ENCODE measurements around the gene ZNF354C. TPM values are rescaled to one million over a fixed set of nuclear protein-coding genes. Genes with fewer than 3 reads are reported as not detected.

Gene ZNF354C
- total RNA-seq, 2 donors from 2014 or later: 3.9 to 4.9 TPM

DNA sequence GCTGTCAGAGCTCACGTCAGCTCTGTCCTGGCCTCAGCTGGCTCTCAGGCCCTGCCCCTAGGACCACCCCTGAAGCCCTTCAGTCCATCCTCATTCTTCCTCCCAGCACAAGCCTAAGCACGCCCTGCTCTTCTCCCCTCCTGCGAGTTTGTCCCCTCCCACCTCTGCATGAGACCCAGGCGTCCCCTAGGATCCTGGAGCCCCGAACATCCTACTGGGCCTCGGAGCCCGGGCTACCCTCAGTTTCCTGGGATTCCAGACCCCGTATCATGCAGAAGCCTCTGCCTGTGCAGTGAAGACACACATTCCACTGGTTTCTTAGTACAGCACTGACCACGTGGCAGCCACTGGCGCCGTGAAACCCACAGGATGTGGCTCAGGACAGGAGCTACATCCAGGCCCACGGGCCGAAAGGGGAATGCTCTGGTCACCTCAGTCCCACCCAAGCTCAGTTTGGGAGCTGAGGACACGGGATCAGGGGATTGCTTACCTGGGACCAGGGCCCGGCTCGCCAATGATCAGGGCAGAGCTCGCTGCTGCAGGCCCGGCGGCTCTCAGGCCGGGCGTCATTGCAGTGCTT is 64.2 kb downstream of the ZNF354C start:
- ATAC-seq (no peak), DNase-seq (no peak)
- intact Hi-C loops (cut with DNase I): no loop called here

DNA sequence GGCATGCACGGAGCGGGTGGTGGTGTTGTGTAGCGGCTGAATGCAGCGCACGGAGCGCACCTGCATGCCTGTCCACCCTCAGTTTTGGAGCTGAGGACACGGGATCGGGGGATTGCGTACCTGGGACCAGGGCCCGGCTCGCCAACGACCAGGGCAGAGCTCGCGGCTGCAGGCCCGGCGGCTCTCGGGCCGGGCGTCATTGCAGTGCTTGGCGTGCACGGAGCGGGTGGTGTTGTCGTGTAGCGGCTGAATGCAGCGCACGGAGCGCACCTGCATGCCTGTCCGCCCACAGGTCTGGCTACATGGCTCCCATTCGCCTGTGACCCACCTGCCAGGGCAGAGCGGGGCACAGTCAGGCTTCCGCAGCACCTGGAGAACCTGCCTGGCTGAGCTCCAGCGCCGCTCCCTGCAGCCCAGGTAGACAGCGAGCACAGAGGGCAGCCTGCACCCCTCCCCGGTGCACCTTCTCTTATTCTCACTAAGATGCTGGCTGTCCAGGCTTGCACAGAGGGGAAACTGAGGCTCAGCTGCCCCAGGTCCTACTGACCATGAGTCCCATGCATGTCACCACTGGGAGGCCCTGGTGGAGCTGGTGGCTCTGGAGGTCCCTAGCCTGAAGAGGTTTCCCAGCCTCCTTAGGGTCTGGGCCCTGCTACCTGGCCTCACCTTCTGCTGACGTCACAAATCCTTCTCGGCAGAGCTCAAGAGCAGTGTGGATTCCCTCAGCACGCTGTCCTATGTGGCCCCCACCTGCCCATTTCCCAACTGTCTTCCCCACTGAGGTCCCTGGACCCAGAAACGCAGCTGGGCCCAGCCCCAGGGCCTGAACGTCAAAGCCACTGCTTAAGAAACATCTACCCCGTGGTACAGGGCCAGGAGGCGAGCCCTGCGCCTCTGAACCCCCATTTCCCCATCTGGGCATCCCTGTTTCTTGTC is 64.9 kb downstream of the ZNF354C start:
- intact Hi-C loops (cut with DNase I): no loop called here
- no peak for DNase-seq
- no peak for ATAC-seq

DNA sequence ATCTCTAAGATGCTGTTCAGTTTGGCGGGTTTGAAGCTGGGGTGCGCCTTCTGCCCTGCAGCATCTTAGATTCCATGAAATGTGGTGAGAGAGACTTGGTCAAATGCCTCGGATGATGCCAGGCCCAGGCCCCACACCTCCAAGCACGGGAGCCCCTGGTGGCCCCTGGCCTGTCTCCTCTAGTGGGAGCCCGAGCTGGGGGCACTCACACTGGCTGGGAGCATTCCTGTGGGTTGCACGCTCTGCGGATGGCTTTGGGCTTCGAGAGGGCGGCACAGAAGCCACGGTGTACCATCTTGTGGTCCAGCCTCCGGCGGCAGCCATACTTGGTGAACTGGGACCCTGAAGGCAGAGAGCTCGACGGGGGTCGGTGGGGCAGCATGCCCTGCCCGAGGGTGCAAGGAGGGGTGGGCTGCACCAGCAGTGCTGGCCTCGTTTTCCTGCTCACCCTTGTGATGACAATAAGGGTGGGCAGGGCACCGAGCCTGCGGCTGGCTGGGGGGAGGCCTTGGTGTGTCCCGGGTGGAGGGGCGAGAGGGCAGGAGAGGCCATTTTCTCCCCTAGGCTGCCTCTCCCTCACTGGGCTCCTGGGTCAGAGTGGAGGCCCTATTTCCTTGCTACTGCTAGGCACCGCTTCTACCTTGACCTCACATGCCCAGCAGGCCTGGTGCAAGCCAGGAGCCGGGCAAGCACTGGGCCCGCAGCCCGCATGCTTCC is 65.8 kb downstream of the ZNF354C start:
- DNase-seq (no peak), ATAC-seq (no peak)
- intact Hi-C loops (cut with DNase I): no loop called here

DNA sequence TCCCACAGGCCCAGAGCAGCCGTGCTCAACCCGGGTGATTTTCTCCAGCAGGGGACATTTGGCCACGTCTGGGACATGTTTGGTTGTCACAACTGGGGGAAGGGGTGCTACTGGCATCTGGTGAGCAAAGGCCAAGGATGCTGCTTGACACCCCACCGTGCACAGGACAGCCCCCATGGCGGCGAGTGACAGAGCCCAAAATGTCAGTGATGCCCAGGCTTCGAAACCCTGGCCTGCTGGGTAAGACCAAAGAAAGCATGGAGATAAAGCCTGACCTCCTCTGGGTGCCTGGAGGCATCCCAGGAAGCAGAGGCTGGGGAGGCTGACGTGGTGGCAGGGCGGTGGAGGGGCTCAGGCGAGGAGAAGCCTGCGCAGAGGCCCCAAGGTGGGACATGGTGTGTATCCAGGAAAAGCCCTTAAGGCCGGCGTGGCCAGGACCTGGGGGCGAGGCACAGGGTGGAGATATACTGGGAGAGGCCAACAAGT is 66.4 kb downstream of the ZNF354C start:
- intact Hi-C loops (cut with DNase I): no loop called here
- DNase-seq (no peak), ATAC-seq (no peak)

DNA sequence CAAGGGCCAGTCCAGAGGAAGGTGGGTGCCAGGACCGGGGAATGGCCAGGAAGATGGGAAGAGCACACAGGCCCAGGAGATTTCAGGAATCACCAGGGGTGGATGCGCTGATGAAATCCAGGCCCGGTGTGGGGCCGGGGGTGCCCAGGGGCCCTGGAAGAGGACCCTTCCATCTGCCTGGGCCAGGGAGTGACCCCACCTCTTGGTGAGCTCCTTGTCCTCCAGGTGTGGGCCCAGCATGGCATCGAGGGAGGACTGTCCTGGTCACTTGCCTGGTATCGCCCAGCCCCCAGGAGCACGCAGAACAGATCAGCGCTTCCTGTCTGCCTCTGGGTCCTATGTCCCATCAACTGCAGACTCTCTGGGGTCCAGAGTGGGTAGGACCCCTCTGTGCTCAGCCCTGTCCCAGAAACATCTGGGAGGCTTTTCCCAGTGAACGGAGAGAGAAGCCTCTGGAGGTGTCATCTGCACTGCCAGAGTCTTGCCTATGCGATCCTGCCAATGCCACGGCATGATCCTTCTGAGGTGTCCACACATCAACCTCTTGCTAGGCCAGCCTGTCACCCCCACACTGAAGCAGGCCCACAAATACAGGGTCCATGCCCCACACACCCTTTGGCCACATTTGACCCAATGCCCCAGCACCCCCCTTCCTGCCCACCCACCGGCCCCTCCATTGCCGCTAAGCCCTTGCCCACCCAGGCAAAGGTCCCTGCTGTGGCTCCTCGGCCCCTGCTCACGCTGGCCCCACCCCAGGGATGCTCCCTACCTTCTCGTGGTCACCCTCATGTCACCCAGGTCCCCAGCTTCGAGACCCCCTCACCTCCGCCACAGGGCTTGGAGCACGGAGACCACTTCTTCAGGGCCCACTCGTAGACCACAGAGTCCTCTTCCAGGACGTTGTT is 67.2 kb downstream of the ZNF354C start:
- intact Hi-C loops (cut with DNase I): no loop called here
- no peak for DNase-seq
- no peak for ATAC-seq

DNA sequence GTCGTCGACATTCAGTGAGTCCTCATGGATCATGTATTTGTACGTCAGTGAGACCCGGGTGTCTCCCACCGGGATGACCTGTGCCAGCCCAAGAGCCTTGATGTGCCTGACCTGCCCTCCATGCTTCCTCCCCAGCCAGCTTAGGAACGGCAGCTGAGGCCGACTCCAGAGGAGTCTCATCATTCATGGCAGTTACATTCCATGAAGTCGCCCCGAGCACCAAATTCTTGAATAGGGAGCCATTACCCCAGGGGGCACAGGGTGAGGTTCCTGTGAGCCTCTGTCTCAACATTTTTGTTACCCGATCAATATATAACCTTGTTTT is 67.8 kb downstream of the ZNF354C start:
- no peak for DNase-seq
- intact Hi-C loops (cut with DNase I): no loop called here

DNA sequence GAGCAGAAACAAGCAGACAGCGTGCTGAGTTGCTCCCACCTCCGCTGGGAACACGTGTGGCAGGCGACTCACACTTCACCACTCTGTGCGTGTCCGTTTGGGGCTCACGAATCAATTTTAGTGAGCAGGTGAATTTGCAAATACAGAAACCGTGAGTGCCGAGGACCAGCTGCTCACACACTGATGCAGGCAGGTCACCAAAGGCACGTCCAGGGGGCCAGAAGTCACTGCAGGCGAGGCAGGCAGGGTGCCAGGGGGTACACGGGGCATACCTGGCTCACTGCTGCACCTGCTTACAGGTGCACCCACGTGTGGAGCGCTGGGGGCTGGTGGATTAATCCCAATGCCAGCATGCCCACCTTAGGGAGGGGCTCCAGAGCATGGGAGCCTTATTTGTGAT is 68.8 kb downstream of the ZNF354C start:
- DNase-seq: no peak
- ATAC-seq: no peak
- intact Hi-C loops (cut with DNase I): no loop called here

More for the DNA sequence above, 67.8 kb downstream of the ZNF354C start:
- ATAC-seq: no peak

DNA sequence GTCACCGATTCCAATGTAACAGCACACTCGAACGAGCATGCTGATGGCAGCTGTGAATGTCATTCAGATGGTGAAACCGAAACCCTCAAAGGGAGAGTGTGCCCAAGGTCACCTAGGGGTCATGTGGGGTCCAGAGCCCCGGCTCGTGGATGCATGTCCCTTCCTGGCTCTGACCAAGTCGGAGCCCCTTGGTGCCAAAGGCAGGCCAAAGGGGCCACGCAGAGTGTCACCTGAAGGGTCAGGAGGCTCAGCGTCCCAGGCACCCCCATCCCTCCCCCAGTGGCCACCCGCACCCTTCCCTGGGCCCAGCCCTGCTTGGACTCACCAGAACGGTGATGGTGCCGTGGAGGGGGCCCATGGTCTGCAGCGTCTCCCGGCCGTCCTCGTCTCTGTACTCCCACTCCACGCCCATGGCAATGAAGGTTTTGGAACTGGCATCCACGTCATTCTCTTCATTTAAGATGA is 69.5 kb downstream of the ZNF354C start:
- ATAC-seq (no peak), DNase-seq (no peak)
- intact Hi-C loops (cut with DNase I): no loop called here

DNA sequence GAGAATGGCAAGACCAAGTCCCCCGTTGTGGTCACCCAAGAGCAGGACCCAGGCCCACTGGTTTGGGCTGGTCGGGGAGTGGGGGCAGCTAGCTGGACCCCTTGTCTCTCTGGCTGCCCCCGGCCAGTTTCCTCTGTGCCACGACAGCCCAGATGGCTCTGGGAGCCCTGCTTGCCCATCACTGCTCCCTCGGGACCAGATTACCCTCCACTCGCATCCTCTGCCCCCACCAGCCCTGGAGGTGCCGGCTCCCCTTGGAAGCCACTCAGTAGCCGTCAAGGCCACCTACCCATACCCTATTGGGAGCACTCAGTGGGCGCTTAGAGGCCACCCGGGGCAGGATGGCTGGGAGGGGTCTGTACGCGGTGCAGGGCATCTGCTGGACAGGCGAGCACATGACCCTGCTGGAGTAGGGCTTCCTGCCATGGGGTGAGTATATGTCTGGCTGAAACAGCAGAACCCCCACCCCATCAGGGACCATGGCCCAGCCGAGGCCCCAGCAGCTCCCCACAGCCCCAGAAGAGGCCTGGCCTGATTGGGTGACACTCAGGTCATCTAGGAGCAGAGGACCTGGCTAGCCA is 70.0 kb downstream of the ZNF354C start:
- intact Hi-C loops (cut with DNase I): no loop called here
- ATAC-seq: no peak
- DNase-seq: no peak

DNA sequence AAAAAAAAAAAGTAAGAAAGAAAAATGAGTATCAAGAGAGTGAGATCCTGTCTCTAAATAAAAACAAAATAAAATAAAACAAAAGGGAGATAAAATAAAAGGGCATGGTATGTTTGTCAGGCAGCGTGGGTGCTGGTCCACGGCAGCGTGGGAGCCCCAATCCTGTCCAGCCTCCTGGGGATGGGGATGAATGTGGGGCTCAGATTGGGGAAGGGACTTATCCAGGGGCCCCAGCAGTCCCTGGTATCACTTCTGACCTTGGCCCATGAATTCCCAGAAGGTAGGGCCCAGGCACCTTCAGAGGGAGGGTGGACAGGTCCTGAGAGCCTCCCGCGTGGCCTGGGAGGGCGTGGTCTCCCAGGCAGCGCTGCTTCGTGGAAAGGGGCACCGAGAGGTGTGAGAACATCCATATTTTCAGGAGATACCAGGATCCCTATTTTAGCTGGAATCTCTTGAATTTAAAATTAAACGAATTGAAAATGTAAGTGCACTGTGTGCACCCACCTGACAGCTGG is 71.2 kb downstream of the ZNF354C start:
- intact Hi-C loops (cut with DNase I): no loop called here
- ATAC-seq (no peak), DNase-seq (no peak)

DNA sequence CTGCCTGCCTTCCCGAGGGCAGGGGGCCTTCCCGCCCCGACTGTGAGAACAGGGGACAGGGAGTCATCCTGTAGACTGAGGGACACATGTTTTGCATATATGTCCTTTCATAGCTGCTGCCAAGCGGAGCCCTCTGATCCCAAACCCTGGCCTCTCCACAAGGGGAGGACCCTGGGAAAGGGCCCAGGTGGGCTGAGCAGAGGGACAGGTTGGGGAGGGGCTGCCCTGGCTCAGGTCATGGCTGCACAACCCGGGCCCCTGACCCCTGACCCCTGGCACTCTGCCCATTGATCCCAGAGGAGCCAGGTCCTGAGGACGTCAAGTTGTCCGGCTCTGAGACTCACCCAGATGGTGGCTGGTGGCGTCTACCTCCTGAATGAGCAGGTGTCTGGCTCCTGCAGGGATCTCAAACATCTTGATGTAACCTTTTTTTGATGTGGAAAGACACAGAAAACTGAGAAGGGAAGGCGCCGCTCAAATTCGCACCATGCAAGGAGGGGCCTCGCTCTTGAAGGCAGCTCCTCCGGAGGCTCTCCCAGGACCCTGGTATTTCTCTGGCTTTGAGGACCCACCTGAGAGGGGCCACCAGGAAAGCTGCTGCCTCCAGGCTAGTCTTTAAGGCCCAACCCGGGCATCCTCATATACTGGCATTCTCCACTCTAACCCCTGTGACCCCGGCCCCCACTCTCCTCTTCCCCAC is 71.9 kb downstream of the ZNF354C start:
- DNase-seq: no peak
- intact Hi-C loops (cut with DNase I): no loop called here
- no peak for ATAC-seq

DNA sequence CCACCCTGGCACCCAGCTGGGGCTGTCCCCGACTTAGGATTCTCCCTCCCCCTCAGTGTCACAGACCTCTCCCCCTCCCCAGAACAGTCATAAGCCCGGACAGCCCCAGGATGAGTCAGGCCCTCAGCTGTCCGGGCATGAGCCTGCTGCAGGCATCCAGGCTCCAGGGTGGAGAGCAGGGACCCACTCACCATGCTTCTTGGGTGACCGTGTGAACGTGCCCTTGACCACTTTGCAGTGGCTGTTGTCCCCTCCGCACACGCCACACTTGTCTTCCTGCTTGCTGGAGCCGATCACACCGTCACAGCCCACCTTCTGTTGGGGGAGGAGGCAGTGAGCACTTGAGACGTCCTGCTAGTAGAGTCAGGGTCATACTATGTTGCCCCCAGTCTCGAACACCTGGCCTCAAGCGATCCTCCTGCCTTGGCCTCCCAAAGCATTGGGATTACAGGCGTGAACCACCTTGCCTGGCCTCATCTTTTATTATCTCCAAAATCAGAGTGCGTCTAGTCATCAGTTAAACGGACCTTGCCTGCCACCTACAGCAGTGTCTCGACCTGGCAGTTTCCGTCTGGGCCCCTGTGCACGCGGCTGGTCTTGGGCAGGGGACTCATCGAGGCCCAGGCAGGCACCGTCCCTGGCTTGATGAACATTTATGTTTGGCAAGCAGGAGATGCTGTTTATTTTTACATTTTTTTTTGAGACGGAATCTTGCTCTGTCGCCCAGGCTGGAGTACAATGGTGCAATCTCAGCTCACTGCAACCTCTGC is 72.6 kb downstream of the ZNF354C start:
- ATAC-seq (no peak), DNase-seq (no peak)
- intact Hi-C loops (cut with DNase I): no loop called here

Other genes with a start within 250 kb of the ZNF354C start
- gene ZNF354B, start 200.4 kb upstream of the ZNF354C start, total RNA-seq: 1 to 10 TPM; 8.2 to 9.2 TPM
- gene ZFP2, start 164.5 kb upstream of the ZNF354C start, total RNA-seq: 1 to 10 TPM; 1.2 TPM
- gene ZNF454, start 119.2 kb upstream of the ZNF354C start, total RNA-seq: 1 to 10 TPM; 2.0 to 2.2 TPM
- gene GRM6, start 65.1 kb upstream of the ZNF354C start, total RNA-seq: not detected
- gene ZNF879, start 36.6 kb upstream of the ZNF354C start, total RNA-seq: 1 to 10 TPM; 4.7 to 4.8 TPM

Data from left cardiac atrium (tissue), 4 donors.